Epidermal melanocyte (primary cell): ENCODE results near the gene TADA2A.

Experiments used
- DNase-seq: peaks from one replicate; pipeline ENCODE4 v3.0.0; 2011; ENCODE audit warnings: low spot score; ENCODE audit not compliant: insufficient read length

Gene TADA2A

GRCh38 chr17:37406635-37407461, at the start of gene TADA2A, which contains the start of gene ACACA:
Gene TADA2A (plus strand): TSS chr17:37406886. CDS start chr17:37411366, 4,480 bp downstream.
Gene ACACA (minus strand): TSS chr17:37406836. CDS start chr17:37406299, 537 bp downstream.
- DNase-seq = peak; percentile 53

- DNase-seq = no peak
These were observed 48.4 kb upstream of the TADA2A start for GRCh38 chr17:37358098-37358829.

- peak; percentile 88 for DNase-seq
These were observed 47.6 kb upstream of the TADA2A start for GRCh38 chr17:37358830-37359681.

GRCh38 chr17:37359682-37360188, 47.0 kb upstream of the TADA2A start:
- peak; percentile 38 for DNase-seq

GRCh38 chr17:37360632-37361031, 46.1 kb upstream of the TADA2A start:
- DNase-seq = no peak

- DNase-seq = no peak
These were observed 45.1 kb upstream of the TADA2A start for GRCh38 chr17:37361543-37361942.

GRCh38 chr17:37365589-37365988, 41.1 kb upstream of the TADA2A start:
- DNase-seq = no peak

- no peak for DNase-seq
These were observed 38.1 kb upstream of the TADA2A start for GRCh38 chr17:37368577-37368976.

GRCh38 chr17:37373530-37374159, 33.0 kb upstream of the TADA2A start:
- peak; percentile 47 for DNase-seq

GRCh38 chr17:37375706-37376105, 31.0 kb upstream of the TADA2A start, which contains the start of gene C17orf78:
Gene C17orf78 (plus strand): TSS chr17:37375985. CDS start chr17:37376093, 108 bp downstream.
- no peak for DNase-seq

- DNase-seq = no peak
These were observed 24.6 kb upstream of the TADA2A start for GRCh38 chr17:37382056-37382455.

- no peak for DNase-seq
These were observed 22.0 kb upstream of the TADA2A start for GRCh38 chr17:37384560-37385149.

- no peak for DNase-seq
These were observed 21.2 kb upstream of the TADA2A start for GRCh38 chr17:37385474-37385990.

GRCh38 chr17:37386462-37386861, 20.2 kb upstream of the TADA2A start:
- DNase-seq = no peak

GRCh38 chr17:37388266-37388665, 18.4 kb upstream of the TADA2A start:
- no peak for DNase-seq

GRCh38 chr17:37389160-37389559, 17.5 kb upstream of the TADA2A start:
- DNase-seq = no peak

- no peak for DNase-seq
These were observed 15.5 kb upstream of the TADA2A start for GRCh38 chr17:37391146-37391545.

- DNase-seq = no peak
These were observed 14.6 kb upstream of the TADA2A start for GRCh38 chr17:37392024-37392590.

GRCh38 chr17:37393352-37393751, 13.3 kb upstream of the TADA2A start:
- no peak for DNase-seq
